NCI-H69 (cell line): ENCODE results near the gene MMRN2.

ENCODE experiments used
- DNase-seq: peaks from one replicate; lab custom pipeline; 2025; lab: John Stamatoyannopoulos, UW

MMRN2 gene

DNA sequence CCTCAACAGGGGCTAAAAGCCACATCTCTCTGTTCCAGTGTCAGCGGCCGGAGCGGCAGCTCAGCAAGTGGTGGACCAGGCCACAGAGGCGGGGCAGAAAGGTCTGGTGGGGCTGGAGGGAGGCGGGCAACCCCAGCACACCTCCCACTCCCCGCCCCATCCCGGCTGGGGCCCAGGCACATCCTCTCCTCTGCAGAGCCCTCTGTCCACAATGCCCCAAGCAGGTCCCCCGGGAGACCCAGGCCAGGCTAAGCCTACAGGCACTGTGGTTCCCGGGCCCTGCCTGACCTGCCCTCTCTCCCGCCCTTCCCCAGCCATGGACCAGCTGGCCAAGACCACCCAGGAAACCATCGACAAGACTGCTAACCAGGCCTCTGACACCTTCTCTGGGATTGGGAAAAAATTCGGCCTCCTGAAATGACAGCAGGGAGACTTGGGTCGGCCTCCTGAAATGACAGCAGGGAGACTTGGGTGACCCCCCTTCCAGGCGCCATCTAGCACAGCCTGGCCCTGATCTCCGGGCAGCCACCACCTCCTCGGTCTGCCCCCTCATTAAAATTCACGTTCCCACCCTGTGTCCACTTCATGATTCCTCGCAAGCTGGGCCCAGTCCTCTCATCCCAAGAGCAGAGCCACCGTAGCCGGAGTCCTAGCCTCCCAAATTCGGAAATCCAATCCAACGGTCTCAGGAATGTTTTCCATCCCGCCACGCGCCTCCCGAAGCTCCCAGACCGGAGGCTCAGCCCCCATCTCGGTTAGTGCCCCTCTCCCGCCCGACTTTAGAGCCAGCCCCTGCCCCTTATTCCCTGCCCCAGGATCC lies 13.0 kb upstream of the MMRN2 start:
- no peak for DNase-seq

- DNase-seq = peak; percentile 20
Observed at GRCh38 chr10:86969421-86970041, 12.1 kb upstream of the MMRN2 start.

DNA sequence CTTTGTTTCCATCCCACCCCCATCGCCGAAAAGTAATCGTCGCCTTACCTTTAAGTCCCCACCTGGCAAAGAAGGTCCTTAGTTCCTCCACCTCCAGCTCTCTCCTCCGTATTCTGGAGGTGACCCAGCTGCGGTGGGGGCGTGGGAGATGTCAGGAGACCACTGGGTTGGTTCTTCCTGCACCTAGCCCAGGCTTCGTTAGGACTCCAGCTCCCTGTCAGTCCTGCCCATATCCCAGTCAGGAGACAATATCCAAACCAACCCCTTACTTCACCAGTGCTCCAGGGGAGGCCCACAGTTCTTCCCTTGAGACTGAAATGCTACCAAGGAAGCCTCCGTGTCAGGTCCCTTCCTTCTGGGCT lies 11.6 kb upstream of the MMRN2 start:
- DNase-seq = no peak

DNA sequence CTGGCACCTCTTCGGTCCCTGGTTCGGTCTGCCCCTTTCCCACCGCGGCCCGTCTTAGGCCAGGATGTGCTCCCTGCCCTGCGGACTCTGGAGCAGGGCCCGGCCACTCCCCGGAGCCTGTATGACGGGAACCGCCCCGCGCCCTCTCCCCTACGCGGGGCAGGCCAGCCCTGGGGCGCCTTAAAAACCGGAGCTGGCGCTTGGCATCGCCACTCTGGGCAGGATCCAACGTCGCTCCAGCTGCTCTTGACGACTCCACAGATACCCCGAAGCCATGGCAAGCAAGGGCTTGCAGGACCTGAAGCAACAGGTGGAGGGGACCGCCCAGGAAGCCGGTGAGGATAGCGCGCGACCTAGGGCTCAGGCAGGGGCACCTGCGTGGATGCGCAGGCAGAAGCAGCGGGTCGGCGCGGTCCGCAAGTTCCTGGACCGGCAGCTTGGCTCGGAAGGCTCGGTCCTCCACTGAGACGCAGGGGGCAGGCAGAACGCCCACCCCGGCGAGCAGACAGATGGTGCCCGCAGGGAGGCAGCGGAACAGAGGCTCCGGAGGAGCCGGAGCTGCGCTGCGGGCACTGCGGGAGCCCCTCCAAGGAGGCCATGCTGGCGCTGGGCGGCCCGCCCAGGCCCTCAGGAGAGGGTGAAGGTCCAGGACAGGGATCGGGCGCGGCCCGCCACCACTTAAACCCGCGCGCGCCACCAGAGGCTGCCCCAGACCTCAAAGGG lies 11.0 kb upstream of the MMRN2 start, which contains the start of gene ADIRF:
ADIRF (plus strand) TSS at position 212 of the 723 bp plus-strand sequence; CDS start at position 275, 63 bp downstream.
- DNase-seq = peak; percentile 21

- DNase-seq = no peak
Observed at GRCh38 chr10:86967481-86967941, 10.1 kb upstream of the MMRN2 start.

DNA sequence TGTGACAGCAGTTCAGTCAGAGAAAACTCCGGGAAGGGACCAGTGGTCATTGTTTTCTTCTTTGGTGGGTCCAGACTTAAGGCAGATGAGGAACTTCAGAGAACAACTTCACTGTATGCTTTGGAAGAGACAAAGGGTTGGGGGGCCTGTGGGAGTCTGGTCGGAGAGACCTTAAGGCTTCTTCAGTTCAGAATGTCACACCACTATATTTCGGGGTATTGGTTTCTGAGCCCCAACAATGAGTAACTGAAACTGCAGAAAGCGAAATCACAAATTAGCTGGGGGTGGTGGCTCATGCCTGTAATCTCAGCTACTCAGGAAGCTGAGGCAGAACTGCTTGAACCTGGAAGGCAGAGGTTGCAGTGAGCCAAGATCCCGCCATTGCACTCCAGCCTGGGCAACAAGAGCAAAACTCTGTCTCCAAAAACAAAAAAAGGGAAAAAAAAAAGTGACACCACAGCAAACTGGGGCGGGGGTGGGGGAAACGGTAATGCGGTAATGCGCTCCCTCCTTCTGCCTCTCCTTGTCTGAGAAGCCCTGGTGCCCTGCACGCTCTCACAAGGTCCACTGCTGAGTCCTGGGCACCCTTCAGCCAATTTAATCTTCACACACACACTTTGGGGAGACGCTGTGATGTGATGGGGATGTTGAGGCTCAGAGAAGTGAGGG lies 8.7 kb upstream of the MMRN2 start:
- DNase-seq = no peak

DNA sequence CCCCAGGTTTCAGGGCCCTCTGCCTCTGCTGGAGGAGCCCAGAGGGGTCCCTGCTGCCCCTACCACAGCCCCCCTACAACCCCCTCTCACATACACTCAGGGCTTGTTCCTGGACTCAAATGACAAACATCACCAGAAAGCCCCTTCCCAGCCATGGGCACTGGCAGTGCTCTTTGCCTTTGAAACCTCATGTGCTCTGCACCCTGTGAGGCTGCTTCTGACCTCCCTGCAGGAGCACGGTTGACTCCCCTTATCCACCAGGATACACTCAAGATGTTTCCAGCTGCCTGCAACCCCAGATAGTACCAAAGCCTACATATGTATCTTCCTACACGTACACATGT lies 7.4 kb upstream of the MMRN2 start:
- DNase-seq = no peak

DNA sequence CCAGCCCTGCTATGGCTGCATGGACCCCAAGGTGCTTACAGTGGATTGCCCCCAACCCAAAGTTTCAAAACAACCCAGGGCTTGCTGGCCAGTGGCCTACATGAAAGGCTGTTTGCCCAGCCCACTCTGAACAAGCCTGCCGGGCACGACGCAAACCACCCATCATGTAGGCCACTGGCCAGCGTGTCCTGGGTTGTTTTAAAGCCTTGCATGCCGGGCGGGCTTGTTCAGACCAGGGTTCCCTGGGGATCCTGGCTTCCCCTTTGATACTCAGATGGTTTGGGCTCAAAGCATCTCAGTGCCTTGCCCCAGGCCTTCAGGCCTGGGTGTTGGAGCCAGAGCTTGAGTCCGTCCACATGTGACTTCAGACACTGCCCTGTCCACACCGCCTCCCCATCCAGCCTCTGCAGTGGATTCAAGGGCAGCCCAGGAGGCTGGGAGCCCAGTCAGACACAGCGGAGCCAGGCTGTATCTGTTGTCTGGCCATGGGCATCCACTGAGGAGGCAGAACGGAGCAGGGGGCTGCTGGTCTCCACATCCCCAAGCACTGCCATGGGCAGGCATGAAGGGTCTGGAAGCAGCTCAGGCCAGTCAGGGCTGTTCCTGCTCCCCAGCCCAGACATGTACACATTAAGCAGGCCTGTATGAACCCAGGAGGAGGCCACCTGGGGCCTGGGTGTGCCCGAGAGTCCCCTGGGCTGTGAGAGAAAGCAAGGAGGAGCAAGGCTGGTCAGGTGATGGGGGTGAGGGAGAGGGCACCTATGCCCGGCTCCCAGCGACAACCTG lies 6.8 kb upstream of the MMRN2 start:
- peak; percentile 29 for DNase-seq

DNA sequence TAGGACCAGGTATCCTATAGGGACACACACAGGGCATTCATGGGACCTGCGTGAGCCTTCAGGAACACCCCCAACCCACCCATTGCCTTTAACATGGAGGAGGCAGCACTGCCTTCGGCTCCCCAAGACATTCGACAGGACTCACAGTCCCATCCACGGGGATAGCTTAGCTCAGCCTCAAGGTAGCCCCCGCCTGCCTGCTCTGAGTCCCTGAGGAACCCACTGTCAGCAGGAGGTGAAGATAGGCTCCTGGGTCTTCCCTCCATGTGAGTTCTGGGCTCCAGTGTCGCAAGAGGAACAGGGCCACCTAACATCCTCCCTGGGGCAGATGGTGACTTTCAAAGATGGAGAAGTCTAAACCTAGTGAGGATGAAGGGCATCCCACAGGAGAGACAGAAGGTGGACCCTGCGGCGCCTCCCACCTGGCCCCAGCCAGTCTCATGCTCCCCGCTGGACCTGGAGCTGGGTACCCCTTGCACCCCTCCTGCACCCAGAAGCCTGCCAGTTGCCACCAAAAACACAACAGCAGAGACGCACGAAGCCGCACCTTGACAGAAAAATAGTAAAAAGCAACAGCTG lies 6.0 kb upstream of the MMRN2 start:
- no peak for DNase-seq

- DNase-seq = no peak
Observed at GRCh38 chr10:86962981-86963310, 5.5 kb upstream of the MMRN2 start.

DNA sequence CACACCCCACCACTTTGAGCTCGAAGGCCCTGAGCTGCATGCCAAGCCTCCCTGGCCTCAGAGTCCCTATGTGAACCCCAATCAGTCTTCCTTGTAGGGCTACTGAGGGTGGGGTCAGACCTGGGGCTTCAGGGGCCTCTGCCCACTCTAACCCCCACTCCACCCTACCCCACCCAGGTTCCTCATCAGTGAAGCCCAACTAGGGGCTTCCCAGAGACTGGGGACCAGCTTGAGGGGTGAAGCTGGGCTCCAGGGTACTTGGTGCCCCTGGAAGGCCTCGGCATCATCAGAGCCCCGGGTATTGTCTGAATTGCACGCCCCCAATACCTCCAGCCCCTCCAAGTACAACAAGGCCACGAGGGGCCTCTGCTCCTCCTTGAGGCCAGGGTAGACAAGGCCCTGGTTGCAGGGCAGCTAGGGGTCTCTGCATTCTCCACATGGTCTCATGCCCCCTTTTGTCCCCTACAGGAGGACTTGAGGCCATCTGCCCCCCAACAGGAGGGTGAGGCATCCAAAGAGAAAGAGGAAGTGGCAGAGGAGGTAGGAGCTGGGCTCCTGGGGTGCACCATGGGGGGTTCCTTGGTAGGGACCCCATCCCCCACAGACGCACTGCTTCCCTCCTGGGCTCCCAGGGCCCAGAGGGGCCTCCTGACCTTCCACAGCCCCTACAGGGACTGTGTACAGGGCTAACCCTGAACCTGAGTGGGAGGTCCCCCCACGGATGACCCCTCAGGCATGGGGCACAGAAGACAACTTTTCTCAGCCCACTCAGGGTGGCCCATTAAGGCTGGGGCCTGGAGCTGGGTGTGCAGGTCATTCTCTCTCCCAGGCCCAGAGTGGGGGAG lies 4.9 kb upstream of the MMRN2 start:
- DNase-seq = no peak

DNA sequence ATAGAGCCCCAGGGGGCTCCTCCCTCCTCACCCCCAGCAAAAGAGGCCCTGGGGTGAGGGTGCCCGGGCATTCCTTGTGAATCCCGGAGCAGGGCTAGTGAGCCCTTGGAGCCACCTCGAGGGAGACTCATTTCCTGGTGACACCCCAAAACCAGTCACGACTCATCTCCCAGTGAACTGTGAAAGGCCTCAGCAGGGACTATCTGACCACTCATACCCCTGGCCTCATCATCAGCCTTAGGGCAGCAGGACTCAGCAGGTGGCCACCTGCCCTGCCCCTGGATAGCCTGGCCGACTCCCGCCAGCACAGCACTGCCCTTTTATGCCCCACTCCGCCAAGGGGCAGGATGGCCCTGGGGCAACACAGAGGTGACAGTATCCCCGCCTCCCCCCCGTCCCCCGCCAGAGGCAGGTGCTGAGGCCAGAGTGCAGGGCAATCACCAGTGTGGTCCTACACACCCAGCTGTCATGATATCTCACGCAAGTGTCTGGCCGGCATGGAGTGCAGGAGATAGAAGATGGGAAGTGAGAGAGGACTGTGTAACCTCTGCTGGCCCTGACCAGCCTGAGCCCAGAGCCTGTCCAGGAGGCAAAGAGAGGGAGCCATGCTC lies 4.2 kb upstream of the MMRN2 start:
- DNase-seq = no peak

- DNase-seq = no peak
Observed at GRCh38 chr10:86960863-86961434, 3.5 kb upstream of the MMRN2 start.

DNA sequence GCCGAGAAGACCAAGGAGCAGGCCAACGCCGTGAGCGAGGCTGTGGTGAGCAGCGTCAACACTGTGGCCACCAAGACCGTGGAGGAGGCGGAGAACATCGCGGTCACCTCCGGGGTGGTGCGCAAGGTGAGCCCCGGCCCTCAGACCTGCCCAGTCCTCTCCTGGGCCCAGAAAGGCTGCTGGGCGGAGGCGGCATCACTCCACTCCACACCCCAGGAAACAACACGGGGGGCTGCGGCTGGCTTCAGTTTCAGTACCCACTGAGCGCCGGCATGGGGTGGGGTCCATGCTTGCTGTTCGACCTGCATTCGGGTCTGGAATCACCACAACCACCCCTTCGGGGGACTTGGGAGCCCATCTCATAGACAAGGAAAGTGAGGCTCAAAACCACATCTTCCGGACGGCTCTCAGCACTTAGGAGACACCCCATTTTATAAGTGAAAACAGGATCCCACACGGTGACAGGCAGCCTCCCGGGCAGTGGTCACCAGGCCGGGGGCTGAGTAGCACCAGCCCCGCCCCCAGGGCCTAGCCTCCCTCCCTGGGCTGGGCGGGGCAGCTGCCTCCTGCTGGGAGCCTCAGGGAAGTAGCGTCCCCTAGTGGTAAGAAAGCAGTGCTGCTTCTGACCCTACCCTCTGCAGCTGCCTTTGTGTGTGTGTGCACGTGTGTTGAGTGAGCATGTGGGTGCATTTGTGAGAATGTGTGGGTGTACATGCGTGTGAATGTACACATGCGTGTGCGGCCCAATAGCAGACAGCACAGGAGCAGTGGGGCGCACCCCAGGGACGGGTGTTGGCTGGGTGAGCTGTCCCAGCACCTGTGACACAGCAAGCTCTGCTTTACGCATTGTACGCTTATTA lies 2.8 kb upstream of the MMRN2 start:
- peak; percentile 55 for DNase-seq

GRCh38 chr10:86959737-86960002 lies 2.3 kb upstream of the MMRN2 start:
- DNase-seq = no peak

GRCh38 chr10:86958901-86959736 lies 1.7 kb upstream of the MMRN2 start:
- peak; percentile 21 for DNase-seq

DNA sequence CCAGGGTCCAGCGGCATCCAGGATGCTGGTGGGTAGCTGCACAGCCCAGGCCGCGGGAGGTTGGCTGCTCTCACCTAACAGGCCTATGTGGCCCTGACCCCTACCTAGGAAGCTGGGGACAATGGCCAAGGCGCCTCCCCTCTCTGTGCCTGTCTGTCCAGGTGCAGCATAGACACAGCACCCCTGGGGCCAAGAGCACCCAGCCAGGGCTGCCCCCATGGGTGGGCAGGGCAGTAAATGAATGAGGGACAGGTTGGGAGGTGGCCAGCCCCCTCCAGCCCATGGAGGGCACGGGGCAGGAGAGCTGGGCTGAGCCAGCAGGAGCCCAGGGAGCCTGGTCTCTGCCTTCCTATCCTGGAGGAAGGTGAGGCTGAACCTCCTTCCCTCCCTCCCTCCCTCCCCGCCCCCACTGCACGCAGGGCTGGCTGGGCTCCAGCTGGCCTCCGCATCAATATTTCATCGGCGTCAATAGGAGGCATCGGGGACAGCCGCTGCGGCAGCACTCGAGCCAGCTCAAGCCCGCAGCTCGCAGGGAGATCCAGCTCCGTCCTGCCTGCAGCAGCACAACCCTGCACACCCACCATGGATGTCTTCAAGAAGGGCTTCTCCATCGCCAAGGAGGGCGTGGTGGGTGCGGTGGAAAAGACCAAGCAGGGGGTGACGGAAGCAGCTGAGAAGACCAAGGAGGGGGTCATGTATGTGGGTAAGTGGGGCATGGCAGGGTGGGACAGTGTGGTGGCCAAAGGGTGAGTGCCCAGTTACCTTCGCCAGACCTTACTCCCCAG lies 893 bp upstream of the MMRN2 start, which contains the start of gene SNCG:
SNCG (plus strand) TSS at position 484 of the 785 bp plus-strand sequence; CDS start at position 583, 99 bp downstream.
- peak; percentile 68 for DNase-seq
